WERI-Rb-1 (cell line): ENCODE results near the gene ABHD8.

ENCODE experiments used
- DNase-seq: peaks from one replicate; pipeline ENCODE4 v3.0.0-alpha.2; 2020
- H3K27ac ChIP-seq: fragments of 250-450 bp; sonication (Bioruptor Pico); 2 replicates; pipeline ENCODE4 v1.5.1; 2020; ENCODE audit warnings: mild to moderate bottlenecking, moderate library complexity
- H3K27me3 ChIP-seq: fragments of 250-450 bp; sonication (Bioruptor Pico); 2 replicates; pipeline ENCODE4 v1.5.1; 2021; ENCODE audit warnings: mild to moderate bottlenecking, low read depth, moderate library complexity; ENCODE audit not compliant: insufficient read depth, severe bottlenecking
- H3K36me3 ChIP-seq: fragments of 250-450 bp; sonication (Bioruptor Pico); 2 replicates; pipeline ENCODE4 v1.5.1; 2020; ENCODE audit warnings: mild to moderate bottlenecking, moderate library complexity
- H3K4me3 ChIP-seq: 2 replicates; pipeline ENCODE4 v1.5.1; 2011; ENCODE audit warnings: low read depth, mild to moderate bottlenecking, control low read depth, low read length
- H3K9me3 ChIP-seq: fragments of 250-450 bp; sonication (Bioruptor Pico); 2 replicates; pipeline ENCODE4 v1.5.1; 2021; ENCODE audit warnings: mild to moderate bottlenecking, moderate library complexity; ENCODE audit not compliant: severe bottlenecking
- TF ChIP-seq, protein P1 (sequence below): IDR thresholded peaks from 2 replicates; pipeline ENCODE4 v1.5.1; 2011; ENCODE audit warnings: low read depth, mild to moderate bottlenecking, control low read depth, inconsistent platforms, low read length

Gene ABHD8

DNA sequence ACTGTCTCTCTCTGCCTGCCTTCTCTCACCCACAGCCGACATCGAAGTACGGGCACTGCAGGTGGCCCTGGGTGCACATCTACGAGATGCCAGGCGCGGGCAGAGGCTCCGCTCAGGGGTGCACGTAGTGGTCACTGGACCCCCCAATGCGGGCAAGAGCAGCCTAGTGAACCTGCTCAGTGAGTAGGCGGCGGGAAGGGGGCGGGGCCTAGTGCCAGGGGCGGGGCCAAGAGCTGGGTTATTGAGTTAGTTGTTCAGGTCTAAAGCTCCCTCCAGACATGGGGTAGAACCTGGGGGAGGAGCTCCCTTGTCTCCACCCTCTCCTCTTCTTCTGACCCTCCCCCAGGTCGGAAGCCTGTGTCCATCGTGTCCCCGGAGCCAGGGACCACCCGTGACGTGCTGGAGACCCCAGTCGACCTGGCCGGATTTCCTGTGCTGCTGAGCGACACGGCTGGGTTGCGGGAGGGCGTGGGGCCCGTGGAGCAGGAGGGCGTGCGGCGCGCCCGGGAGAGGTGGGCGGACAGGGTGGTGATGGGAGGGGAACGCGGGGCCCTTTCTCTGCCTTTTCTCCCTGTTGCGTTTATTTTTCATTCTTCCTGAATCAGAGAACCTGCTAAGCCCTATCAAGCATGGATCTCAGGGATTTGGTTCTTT lies 36.0 kb upstream of the ABHD8 start:
- no peak overlapping the region for H3K4me3 ChIP-seq
- peak; percentile 48 for DNase-seq
- H3K27ac ChIP-seq: no peak overlapping the region
- peaks cover 26% of the 10 kb centered on the region for H3K36me3 ChIP-seq
- TF ChIP-seq, protein P1, sequence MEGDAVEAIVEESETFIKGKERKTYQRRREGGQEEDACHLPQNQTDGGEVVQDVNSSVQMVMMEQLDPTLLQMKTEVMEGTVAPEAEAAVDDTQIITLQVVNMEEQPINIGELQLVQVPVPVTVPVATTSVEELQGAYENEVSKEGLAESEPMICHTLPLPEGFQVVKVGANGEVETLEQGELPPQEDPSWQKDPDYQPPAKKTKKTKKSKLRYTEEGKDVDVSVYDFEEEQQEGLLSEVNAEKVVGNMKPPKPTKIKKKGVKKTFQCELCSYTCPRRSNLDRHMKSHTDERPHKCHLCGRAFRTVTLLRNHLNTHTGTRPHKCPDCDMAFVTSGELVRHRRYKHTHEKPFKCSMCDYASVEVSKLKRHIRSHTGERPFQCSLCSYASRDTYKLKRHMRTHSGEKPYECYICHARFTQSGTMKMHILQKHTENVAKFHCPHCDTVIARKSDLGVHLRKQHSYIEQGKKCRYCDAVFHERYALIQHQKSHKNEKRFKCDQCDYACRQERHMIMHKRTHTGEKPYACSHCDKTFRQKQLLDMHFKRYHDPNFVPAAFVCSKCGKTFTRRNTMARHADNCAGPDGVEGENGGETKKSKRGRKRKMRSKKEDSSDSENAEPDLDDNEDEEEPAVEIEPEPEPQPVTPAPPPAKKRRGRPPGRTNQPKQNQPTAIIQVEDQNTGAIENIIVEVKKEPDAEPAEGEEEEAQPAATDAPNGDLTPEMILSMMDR: no peak
- no peaks in the 10 kb centered on the region for H3K27me3 ChIP-seq
- H3K9me3 ChIP-seq: no peaks in the 10 kb centered on the region

DNA sequence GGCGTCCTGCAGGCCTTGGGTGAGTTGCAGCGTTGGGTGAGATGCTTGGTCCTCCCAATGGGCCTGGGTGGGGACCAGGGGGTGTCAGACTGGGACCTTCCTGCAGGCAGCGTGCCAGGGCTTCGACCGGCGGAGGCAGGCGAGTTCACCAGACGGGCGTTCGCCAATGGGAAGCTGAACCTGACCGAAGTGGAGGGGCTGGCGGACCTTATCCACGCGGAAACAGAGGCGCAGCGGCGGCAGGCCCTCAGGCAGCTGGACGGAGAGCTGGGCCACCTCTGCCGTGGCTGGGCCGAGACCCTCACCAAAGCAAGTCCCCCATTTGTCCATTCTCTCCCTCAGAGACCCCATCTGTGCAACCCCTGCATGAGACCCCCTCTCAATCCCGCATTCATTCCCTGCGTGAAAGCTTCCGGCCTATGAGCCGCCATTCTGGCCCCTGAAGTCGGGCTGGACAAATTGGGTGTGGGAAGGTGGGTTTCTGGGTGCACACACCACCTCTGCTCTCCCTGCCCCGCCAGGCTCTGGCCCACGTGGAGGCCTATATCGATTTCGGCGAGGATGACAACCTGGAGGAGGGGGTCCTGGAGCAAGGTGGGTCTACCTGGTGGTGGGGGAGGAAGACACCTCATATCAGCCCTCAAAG lies 35.3 kb upstream of the ABHD8 start:
- peak overlapping the region; percentile 87 for H3K4me3 ChIP-seq
- no peaks in the 10 kb centered on the region for H3K9me3 ChIP-seq
- H3K27ac ChIP-seq: no peak overlapping the region
- DNase-seq: no peak
- H3K36me3 ChIP-seq: peaks cover 26% of the 10 kb centered on the region
- TF ChIP-seq, protein P1: no peak
- no peaks in the 10 kb centered on the region for H3K27me3 ChIP-seq

DNA sequence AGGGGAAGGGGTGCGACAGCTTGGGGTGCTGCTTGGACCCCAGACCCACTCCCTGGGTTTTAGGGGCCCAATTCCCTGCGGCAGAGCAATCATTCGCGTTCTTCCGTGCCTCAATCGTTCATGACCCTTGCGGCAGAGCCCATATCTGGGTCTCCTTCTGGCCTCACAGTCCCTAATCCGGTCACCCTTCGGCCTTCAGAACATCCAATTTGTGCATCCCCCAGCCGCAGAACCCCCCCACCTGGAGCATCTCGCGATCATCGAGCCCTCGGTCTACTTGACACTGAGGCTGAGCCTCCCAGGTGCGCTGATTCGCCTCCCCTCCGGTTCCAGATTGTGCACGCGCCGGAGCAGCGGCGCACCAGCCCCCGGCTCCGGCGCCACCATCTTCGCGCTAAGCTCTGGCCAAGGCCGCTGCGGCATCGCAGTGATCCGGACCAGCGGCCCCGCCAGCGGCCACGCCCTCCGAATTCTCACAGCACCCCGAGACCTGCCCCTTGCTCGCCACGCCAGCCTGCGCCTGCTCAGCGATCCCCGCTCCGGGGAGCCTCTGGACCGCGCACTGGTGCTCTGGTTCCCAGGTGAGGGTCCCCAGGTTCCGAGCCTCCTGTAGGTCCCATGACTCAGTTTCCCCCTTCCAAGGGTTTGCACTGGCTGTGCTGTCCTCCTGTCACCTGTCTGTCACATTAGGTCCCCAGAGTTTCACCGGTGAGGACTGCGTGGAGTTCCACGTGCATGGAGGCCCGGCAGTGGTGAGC lies 34.6 kb upstream of the ABHD8 start:
- Histone ChIP-seq H3K36me3 (peaks cover 30% of the 10 kb centered on the region), H3K27ac (peak overlapping the region; percentile 70), H3K9me3 (no peaks in the 10 kb centered on the region), H3K27me3 (no peaks in the 10 kb centered on the region), H3K4me3 (peak overlapping the region; percentile 87)
- TF ChIP-seq, protein P1: no peak
- no peak for DNase-seq

DNA sequence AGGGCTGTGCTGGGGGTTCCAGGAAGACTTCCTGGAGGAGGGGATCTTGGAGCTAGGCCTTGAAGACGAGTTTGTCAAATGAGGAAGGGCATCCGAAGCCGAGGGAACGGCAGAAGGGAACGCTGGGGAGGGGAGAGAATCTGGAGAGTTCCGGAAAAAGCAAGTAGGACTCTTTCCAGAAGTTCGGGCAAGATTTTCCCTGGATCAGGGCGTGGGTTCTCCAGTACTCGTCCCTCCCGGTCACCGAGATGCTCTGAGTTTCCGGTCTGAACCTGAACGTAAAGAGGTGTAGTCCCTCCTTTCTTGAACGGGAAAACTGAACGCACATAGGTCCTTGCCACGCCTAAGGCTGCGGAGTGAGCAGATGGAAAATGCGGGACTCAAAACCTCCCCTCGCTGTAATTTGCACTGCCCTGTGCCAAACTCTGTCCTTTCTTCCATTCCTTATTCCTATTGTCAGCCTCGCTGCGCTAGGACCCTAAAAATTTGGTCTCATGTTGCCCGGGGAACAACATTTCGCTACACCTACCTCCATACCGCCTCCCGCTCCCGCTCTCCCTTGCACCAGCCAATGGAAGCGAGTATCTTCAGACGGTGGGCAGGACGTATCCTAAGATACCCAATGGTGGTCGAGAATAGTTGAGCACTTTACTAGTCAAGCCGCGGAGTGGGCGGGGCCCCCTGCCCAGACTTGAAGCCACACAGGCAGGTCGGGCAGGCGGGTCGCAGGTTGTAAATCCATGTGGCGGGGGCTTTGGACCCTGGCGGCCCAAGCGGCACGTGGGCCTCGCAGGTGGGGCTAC lies 33.8 kb upstream of the ABHD8 start, which contains the start of gene GTPBP3:
TSS of gene GTPBP3 (plus strand) at position 682 of the 803 bp plus-strand sequence. CDS start at position 741, 59 bp downstream.
- TF ChIP-seq, protein P1: no peak
- peak; percentile 98 for DNase-seq
- no peaks in the 10 kb centered on the region for H3K9me3 ChIP-seq
- no peaks in the 10 kb centered on the region for H3K27me3 ChIP-seq
- H3K36me3 ChIP-seq: peaks cover 32% of the 10 kb centered on the region
- peak within 1 kb of the TSS; percentile 87 for H3K4me3 ChIP-seq
- H3K27ac ChIP-seq: peak within 1 kb of the TSS; percentile 70

DNA sequence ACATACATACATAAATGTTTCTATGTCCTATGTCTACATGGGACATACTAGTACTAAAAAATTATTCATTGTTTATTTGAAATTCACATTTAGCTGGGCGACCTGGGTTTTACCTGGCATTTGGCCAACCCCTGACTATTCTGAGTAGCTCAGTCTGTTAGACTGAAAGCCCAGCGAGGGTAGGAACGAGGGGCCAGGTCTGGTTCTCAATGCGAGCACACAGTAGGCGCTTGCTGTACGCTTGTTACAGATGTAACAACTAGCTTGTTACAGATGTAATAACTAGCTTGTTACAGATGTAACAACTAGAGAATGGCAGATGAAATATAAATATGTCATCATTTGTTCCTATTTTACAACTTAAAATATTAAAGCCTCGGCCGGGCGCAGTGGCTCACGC lies 32.4 kb upstream of the ABHD8 start:
- no peak for DNase-seq
- no peak overlapping the region for H3K27ac ChIP-seq
- H3K4me3 ChIP-seq: no peak overlapping the region
- TF ChIP-seq, protein P1: no peak
- no peaks in the 10 kb centered on the region for H3K27me3 ChIP-seq
- peaks cover 26% of the 10 kb centered on the region for H3K36me3 ChIP-seq
- no peaks in the 10 kb centered on the region for H3K9me3 ChIP-seq
